Medulla oblongata (tissue), 1 donor: ENCODE data around the gene SMPD3.

Experiments
- DNase-seq: peaks from one replicate; pipeline ENCODE4 v3.0.0-alpha.2; 2015; ENCODE audit errors: extremely low spot score

SMPD3 gene

GRCh38 chr16:68357521-68357922 is 90.8 kb downstream of the SMPD3 start:
- DNase-seq, result no peak

- DNase-seq, result no peak
Observed at GRCh38 chr16:68356919-68357286, 91.4 kb downstream of the SMPD3 start.

GRCh38 chr16:68356249-68356918 is 91.9 kb downstream of the SMPD3 start:
- peak; percentile 24 for DNase-seq

GRCh38 chr16:68355447-68356248 is 92.7 kb downstream of the SMPD3 start:
- DNase-seq, result no peak

- DNase-seq, result no peak
Observed at GRCh38 chr16:68354816-68355215, 93.5 kb downstream of the SMPD3 start.

GRCh38 chr16:68353366-68353765 is 94.9 kb downstream of the SMPD3 start:
- DNase-seq, result no peak

GRCh38 chr16:68351991-68352431 is 96.3 kb downstream of the SMPD3 start:
- DNase-seq, result no peak

- no peak for DNase-seq
Observed at GRCh38 chr16:68351463-68351862, 96.8 kb downstream of the SMPD3 start.

- DNase-seq, result no peak
Observed at GRCh38 chr16:68350813-68351350, 97.4 kb downstream of the SMPD3 start.

GRCh38 chr16:68349838-68350410 is 98.4 kb downstream of the SMPD3 start:
- DNase-seq, result no peak

- DNase-seq, result no peak
Observed at GRCh38 chr16:68348639-68349445, 99.5 kb downstream of the SMPD3 start.

GRCh38 chr16:68347605-68348004 is 100.7 kb downstream of the SMPD3 start:
- DNase-seq, result no peak

- no peak for DNase-seq
Observed at GRCh38 chr16:68346892-68347480, 101.3 kb downstream of the SMPD3 start.

- no peak for DNase-seq
Observed at GRCh38 chr16:68345958-68346635, 102.2 kb downstream of the SMPD3 start.

GRCh38 chr16:68345351-68345810 is 102.9 kb downstream of the SMPD3 start:
- DNase-seq, result no peak

- DNase-seq, result no peak
Observed at GRCh38 chr16:68344252-68344651, 104.1 kb downstream of the SMPD3 start.

GRCh38 chr16:68343137-68343536 is 105.2 kb downstream of the SMPD3 start:
- no peak for DNase-seq

GRCh38 chr16:68342620-68343019 is 105.7 kb downstream of the SMPD3 start:
- no peak for DNase-seq

GRCh38 chr16:68339214-68339613 is 109.1 kb downstream of the SMPD3 start:
- DNase-seq, result no peak

- no peak for DNase-seq
Observed at GRCh38 chr16:68338326-68339119, 109.8 kb downstream of the SMPD3 start.
